ENCODE measurements around the gene TNFRSF14.
A peak's percentile ranks its signal among the peaks of the same experiment; 100 is the strongest.

Gene TNFRSF14

GRCh38 chr1:2610036-2610959 is 54.1 kb downstream of the TNFRSF14 start:
- Histone ChIP-seq H4K8ac (ENCODE audit: low read depth, low read length) (no peak overlapping the region), H2AK5ac (ENCODE audit: low read depth, low read length) (peak overlapping the region; percentile 99), H2BK15ac (ENCODE audit: low read length) (no peak overlapping the region), H3K27ac (replicated peaks; ENCODE audit: low read length) (no peak overlapping the region), H2AFZ (ENCODE audit: low read length) (no peak overlapping the region), H3K23ac (ENCODE audit: low read depth, low read length, poor library complexity) (no peak overlapping the region), H3K4me3 (ENCODE audit: low read length in 2 of 2) (no peak overlapping the region), H3K9me3 (replicated peaks in 1 of 2; ENCODE audit: control insufficient read depth in 2 of 2, insufficient read depth in 1 of 2, low read depth in 1 of 2, low read length in 2 of 2) (peaks cover 0 to 3% of the 10 kb centered on the region in 2 donors), H2BK12ac (ENCODE audit: low read length) (no peak overlapping the region), H3K4ac (ENCODE audit: low read length) (no peak overlapping the region), H3K9ac (ENCODE audit: low read depth, low read length, poor library complexity) (no peak overlapping the region), H3K14ac (ENCODE audit: low read length) (no peak overlapping the region), H2BK5ac (ENCODE audit: low read length) (peak overlapping the region; percentile 40), H3K36me3 (replicated peaks in 1 of 2; ENCODE audit: control insufficient read depth in 2 of 2, insufficient read depth in 2 of 2, low read length in 2 of 2) (no peaks in the 10 kb centered on the region), H3K18ac (ENCODE audit: low read length) (peak overlapping the region; percentile 6), H4K91ac (ENCODE audit: low read depth, low read length, poor library complexity) (no peak overlapping the region), H3K79me1 (ENCODE audit: low read depth, low read length) (no peaks in the 10 kb centered on the region), H2BK120ac (ENCODE audit: low read depth, low read length) (peak overlapping the region; percentile 82), H3K27me3 (ENCODE audit: control insufficient read depth in 3 of 3, insufficient read depth in 3 of 3, low read depth in 1 of 3, low read length in 3 of 3) (peaks cover 0 to 22% (median 2%) of the 10 kb centered on the region in 3 experiments), H3K4me2 (ENCODE audit: insufficient read depth, low read length, poor library complexity, severe bottlenecking) (no peak overlapping the region), H3K4me1 (ENCODE audit: control insufficient read depth in 2 of 2, insufficient read depth in 1 of 2, low read depth in 1 of 2, low read length in 2 of 2) (peaks cover 0 to 9% of the 10 kb centered on the region in 2 donors)
- DNase-seq (ENCODE audit: low spot score): no peak
- WGBS, 2 donors (ENCODE audit: extremely low coverage in 2 of 2, insufficient read length in 2 of 2, insufficient replicate concordance in 1 of 2): no CpG with 5 or more reads among the region's 21 CpGs

- Histone ChIP-seq H3K79me1 (ENCODE audit: low read depth, low read length) (no peaks in the 10 kb centered on the region), H3K9me3 (replicated peaks in 1 of 2; ENCODE audit: control insufficient read depth in 2 of 2, insufficient read depth in 1 of 2, low read depth in 1 of 2, low read length in 2 of 2) (peaks cover 0 to 3% of the 10 kb centered on the region in 2 donors), H3K27ac (replicated peaks; ENCODE audit: low read length) (no peak overlapping the region), H2BK5ac (ENCODE audit: low read length) (no peak overlapping the region), H3K4ac (ENCODE audit: low read length) (no peak overlapping the region), H3K36me3 (replicated peaks in 1 of 2; ENCODE audit: control insufficient read depth in 2 of 2, insufficient read depth in 2 of 2, low read length in 2 of 2) (no peaks in the 10 kb centered on the region), H3K14ac (ENCODE audit: low read length) (no peak overlapping the region), H3K9ac (ENCODE audit: low read depth, low read length, poor library complexity) (no peak overlapping the region), H2AK5ac (ENCODE audit: low read depth, low read length) (peak overlapping the region; percentile 94), H3K4me2 (ENCODE audit: insufficient read depth, low read length, poor library complexity, severe bottlenecking) (peak overlapping the region; percentile 28), H3K4me3 (ENCODE audit: low read length in 2 of 2) (no peak overlapping the region), H4K91ac (ENCODE audit: low read depth, low read length, poor library complexity) (no peak overlapping the region), H2BK12ac (ENCODE audit: low read length) (no peak overlapping the region), H2BK120ac (ENCODE audit: low read depth, low read length) (no peak overlapping the region), H2BK15ac (ENCODE audit: low read length) (peak overlapping the region; percentile 52), H3K18ac (ENCODE audit: low read length) (peak overlapping the region; percentile 82), H3K27me3 (ENCODE audit: control insufficient read depth in 3 of 3, insufficient read depth in 3 of 3, low read depth in 1 of 3, low read length in 3 of 3) (peaks cover 0 to 21% (median 2%) of the 10 kb centered on the region in 3 experiments), H2AFZ (ENCODE audit: low read length) (no peak overlapping the region), H3K4me1 (ENCODE audit: control insufficient read depth in 2 of 2, insufficient read depth in 1 of 2, low read depth in 1 of 2, low read length in 2 of 2) (peaks cover 0 to 9% of the 10 kb centered on the region in 2 donors), H4K8ac (ENCODE audit: low read depth, low read length) (no peak overlapping the region), H3K23ac (ENCODE audit: low read depth, low read length, poor library complexity) (peak overlapping the region; percentile 95)
- peak; percentile 53 for DNase-seq (ENCODE audit: low spot score)
- no CpG with 5 or more reads among the region's 24 CpGs for WGBS, 2 donors (ENCODE audit: extremely low coverage in 2 of 2, insufficient read length in 2 of 2, insufficient replicate concordance in 1 of 2)
Observed at GRCh38 chr1:2611031-2611501, 54.9 kb downstream of the TNFRSF14 start.

GRCh38 chr1:2611621-2612437 is 55.7 kb downstream of the TNFRSF14 start:
- Histone ChIP-seq H2BK120ac (ENCODE audit: low read depth, low read length) (no peak overlapping the region), H3K9ac (ENCODE audit: low read depth, low read length, poor library complexity) (peak overlapping the region; percentile 56), H3K4me1 (ENCODE audit: control insufficient read depth in 2 of 2, insufficient read depth in 1 of 2, low read depth in 1 of 2, low read length in 2 of 2) (peaks cover 0 to 8% of the 10 kb centered on the region in 2 donors), H3K27me3 (ENCODE audit: control insufficient read depth in 3 of 3, insufficient read depth in 3 of 3, low read depth in 1 of 3, low read length in 3 of 3) (peaks cover 0 to 21% (median 2%) of the 10 kb centered on the region in 3 experiments), H2BK15ac (ENCODE audit: low read length) (peak overlapping the region; percentile 52), H2AFZ (ENCODE audit: low read length) (no peak overlapping the region), H4K91ac (ENCODE audit: low read depth, low read length, poor library complexity) (no peak overlapping the region), H3K14ac (ENCODE audit: low read length) (no peak overlapping the region), H3K4ac (ENCODE audit: low read length) (no peak overlapping the region), H3K4me2 (ENCODE audit: insufficient read depth, low read length, poor library complexity, severe bottlenecking) (no peak overlapping the region), H3K36me3 (replicated peaks in 1 of 2; ENCODE audit: control insufficient read depth in 2 of 2, insufficient read depth in 2 of 2, low read length in 2 of 2) (no peaks in the 10 kb centered on the region), H3K4me3 (ENCODE audit: low read length in 2 of 2) (no peak overlapping the region), H3K27ac (replicated peaks; ENCODE audit: low read length) (no peak overlapping the region), H2BK5ac (ENCODE audit: low read length) (no peak overlapping the region), H3K79me1 (ENCODE audit: low read depth, low read length) (no peaks in the 10 kb centered on the region), H2BK12ac (ENCODE audit: low read length) (no peak overlapping the region), H3K18ac (ENCODE audit: low read length) (peak overlapping the region; percentile 92), H4K8ac (ENCODE audit: low read depth, low read length) (no peak overlapping the region), H3K23ac (ENCODE audit: low read depth, low read length, poor library complexity) (no peak overlapping the region), H3K9me3 (replicated peaks in 1 of 2; ENCODE audit: control insufficient read depth in 2 of 2, insufficient read depth in 1 of 2, low read depth in 1 of 2, low read length in 2 of 2) (peaks cover 0 to 6% of the 10 kb centered on the region in 2 donors), H2AK5ac (ENCODE audit: low read depth, low read length) (peak overlapping the region; percentile 94)
- WGBS, 2 donors (ENCODE audit: extremely low coverage in 2 of 2, insufficient read length in 2 of 2, insufficient replicate concordance in 1 of 2): no CpG with 5 or more reads among the region's 19 CpGs
- DNase-seq (ENCODE audit: low spot score): no peak

Data from neuronal stem cell (in vitro differentiated cells).